RCC 7860 (cell line): ENCODE data around the gene USP4.
"Not testable (repeated sequence)": the region's sequence is repeated elsewhere in the genome, so short reads cannot be mapped to it uniquely, and the experiment has no call there.

Experiments used
- DNase-seq: peaks from one replicate; pipeline ENCODE4 v3.0.0-alpha.2; 2015; ENCODE audit warnings: low spot score
- FAIRE-seq: peaks from 2 replicates; lab custom pipeline; 2012; peaks lifted over from hg19 to GRCh38; lab: Jason Lieb, UNC

Gene USP4

DNA sequence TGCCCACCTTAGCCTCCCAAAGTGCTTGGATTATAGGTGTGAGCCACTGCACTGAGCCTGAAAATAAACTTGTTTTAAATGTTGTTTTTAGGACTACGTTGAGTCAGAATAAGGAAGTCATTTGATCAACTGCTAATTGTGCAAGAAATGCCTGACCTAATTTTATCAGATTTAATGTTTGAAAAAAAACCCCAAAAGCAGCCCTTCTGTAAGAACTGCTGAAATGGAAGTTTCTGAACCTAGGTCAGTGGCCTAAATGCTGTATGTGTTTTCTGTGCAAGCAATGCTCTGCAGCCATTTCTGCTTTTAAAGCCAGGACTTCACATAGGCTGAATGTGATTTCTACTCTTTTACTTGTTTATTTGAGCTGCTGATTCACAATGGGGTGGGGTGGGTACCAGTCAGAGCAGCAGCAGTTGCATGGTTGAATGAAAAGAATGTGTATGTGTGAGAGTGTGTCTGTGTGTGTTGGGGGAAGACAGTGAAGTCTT, 11.7 kb upstream of the USP4 start:
- FAIRE-seq (peak; percentile 69), DNase-seq (peak; percentile 78)

DNA sequence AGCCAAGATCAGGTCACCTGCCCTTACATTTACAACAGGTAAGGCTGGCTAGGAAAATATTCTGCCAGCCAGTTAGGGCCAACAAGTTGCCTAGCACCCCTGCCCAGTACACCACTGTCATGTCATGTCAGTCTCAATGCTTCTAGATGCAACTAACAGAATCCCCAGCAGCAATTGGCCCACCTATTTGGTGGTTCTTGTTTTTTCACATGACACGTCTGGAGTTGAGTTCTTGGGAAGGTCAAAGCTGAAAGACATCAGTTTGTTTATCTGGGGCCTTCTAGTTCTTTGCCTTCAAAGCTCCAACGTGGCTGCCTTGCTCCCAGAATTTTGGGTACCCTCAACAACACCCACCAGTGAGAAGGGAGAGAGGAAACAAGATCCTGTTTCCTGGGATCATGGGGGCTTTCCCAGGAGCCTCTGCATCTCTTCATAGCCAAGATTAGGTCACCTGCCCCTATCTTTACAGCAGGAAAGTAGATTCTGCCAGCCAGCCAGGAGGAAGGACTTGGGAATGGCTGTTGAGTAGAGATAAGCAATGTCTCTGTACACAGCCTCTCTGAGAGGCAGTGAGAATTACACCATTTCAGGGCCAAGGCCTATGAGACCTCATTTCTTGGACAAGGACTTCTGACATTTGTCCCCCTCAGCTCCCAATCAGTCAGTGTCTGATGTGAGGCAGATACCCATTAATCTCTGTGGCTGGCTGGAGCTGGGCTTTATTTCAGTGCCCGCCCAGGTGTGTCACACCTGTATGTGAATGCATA, 9.7 kb upstream of the USP4 start:
- no peak for DNase-seq
- FAIRE-seq = no peak

GRCh38 chr3:49348361-49348760, 8.5 kb upstream of the USP4 start:
- DNase-seq, FAIRE-seq: not testable (repeated sequence)

GRCh38 chr3:49346797-49347251, 7.0 kb upstream of the USP4 start:
- FAIRE-seq = no peak
- peak; percentile 6 for DNase-seq

GRCh38 chr3:49343163-49343562, 3.3 kb upstream of the USP4 start:
- no peak for FAIRE-seq

DNA sequence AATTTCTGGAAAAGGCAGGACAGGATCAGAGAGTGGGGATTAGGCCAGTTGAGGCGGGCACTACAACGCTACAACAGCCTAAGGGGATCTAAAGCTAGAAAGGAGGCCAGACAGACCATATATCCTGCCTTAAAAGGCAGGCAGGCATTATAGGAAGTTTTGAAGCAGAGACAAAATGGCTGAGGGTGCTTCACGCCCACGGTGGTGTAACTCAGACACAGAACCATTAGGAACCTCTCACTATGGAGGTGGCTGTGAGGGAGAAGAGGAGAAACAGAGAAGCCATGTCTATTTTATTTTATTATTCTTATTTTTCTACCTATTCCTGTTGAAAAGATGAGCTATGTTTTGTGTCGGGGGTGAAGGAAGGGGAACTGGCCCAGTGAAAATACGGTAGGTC, 2.1 kb upstream of the USP4 start:
- DNase-seq (no peak), FAIRE-seq (no peak)

More at GRCh38 chr3:49343163-49343562, 3.3 kb upstream of the USP4 start:
- DNase-seq = no peak

DNA sequence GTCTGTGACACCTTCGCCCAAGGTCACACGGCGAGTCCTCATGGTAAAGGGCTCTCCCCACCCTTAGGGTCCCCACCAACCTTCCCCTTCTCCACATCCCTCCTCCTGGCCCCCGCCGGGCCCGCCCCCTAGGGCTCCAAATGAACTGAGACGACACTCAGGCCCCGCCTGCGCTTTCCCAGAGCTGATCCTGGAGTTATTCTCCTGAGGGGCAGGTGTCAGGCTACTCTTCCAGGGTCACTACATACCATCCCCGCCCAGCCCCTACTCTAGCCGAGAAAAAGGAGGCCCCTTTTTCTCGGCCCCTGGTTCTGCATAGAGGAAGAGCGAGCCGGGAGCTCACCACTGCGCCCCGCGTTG, 292 bp downstream of the USP4 start:
- no peak for FAIRE-seq
- no peak for DNase-seq

- no peak for FAIRE-seq
- DNase-seq = no peak
Observed at GRCh38 chr3:49333916-49334633, 5.8 kb downstream of the USP4 start.

GRCh38 chr3:49333091-49333490, 6.8 kb downstream of the USP4 start:
- no peak for DNase-seq
- FAIRE-seq = no peak

GRCh38 chr3:49329186-49329585, 10.7 kb downstream of the USP4 start:
- no peak for DNase-seq
- no peak for FAIRE-seq

- FAIRE-seq, DNase-seq: not testable (repeated sequence)
Observed at GRCh38 chr3:49328350-49328749, 11.5 kb downstream of the USP4 start.

GRCh38 chr3:49327485-49327884, 12.4 kb downstream of the USP4 start:
- FAIRE-seq (no peak), DNase-seq (no peak)

GRCh38 chr3:49324768-49325167, 15.1 kb downstream of the USP4 start:
- DNase-seq (no peak), FAIRE-seq (no peak)

DNA sequence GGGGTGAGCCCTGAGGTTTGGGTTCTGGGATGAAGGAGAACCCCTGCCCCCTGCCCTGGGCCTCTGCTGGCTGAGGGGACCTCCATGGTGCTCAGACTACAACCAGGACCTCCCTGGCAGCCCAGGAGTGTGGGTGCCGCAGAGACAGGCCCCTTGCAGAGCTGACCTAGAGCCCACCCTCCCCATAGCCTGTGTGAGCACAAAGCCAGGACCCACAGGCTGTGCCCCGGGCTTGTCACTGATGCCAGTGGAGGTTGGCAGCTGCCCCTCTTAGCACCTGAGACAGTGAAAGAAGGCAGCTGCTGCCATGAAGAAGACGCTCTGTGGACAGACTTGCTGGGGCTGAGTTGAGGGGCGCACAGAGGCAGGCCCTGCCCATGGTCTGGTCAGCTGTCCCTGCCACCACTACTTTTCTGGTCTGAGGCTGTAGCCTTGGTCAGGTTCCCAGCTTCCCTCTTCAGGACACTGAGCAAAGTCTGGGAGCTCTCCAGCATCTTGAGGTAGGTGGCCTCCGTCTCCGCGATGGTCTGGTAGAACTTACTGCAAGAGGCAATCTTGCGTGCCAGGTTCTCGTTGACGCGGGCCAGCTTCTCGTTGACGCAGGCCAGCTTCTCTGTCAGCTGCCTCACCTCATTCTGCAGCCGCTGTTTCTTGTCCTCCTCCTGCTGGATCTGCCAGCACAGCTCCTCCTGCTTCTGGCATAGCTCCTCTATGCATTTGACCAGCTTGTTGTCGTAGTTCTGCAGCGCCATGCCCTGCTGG, 23.0 kb downstream of the USP4 start:
- FAIRE-seq (no peak), DNase-seq (no peak)

GRCh38 chr3:49313896-49314688, 25.8 kb downstream of the USP4 start:
- DNase-seq = no peak
- no peak for FAIRE-seq

DNA sequence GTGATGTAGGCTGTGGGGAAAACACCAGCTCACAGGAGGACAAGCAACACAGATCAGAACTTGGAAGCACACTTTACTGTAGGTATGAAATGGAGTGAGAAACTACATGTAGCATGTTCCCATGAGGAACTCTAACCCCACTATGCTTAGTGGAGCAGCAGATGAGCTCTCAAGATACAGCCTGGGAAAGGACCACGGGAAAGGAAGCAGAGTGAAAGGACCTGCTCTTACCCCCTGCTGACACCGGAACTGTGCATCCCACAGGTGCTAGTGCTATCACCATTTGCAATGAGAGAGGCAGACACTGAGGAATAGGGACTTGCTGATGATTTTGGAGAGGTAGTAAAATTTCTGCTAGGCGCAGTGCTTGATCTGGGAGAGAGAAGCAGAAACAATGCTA, 28.6 kb downstream of the USP4 start:
- DNase-seq (no peak), FAIRE-seq (no peak)

GRCh38 chr3:49310677-49311076, 29.2 kb downstream of the USP4 start:
- DNase-seq = no peak
- no peak for FAIRE-seq

GRCh38 chr3:49305608-49306007, 34.2 kb downstream of the USP4 start:
- DNase-seq (no peak), FAIRE-seq (no peak)

DNA sequence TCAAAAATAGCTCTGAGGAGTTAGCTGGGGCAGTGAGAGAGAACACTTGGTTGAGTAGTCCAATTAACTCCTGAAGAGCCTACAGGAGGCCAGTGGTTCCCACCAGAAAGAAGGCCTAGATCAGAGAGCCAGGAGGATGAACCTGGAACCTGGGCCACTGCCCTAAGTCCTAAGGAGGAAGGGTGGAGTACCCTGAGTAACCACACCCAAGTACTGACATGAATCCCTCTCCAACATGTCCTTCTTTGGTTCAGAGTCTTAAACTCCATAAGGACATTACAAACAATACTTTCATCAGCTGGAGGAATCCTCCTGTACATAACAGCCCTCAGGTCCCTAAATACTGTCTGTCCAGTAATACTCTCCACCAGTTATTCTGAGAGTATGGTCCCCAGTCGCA, 37.2 kb downstream of the USP4 start:
- FAIRE-seq (no peak), DNase-seq (no peak)

DNA sequence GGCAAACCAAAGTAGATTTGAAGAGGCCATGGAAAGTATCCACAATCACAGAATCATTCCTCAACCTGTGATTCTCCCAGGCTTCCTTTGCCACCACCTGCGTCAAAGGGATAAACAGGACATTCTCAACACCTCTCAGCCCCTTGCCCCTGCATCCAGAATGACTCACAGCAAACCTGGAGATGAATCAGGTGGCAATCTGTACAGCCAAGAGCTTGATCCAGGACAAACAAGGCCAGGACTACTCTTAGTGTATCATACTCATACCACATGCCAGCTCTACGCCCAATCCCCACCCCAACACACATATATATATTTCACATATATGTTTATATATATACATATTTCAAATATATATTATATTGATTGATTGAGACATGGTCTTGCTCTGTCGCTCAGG, 39.3 kb downstream of the USP4 start:
- no peak for FAIRE-seq
- no peak for DNase-seq

DNA sequence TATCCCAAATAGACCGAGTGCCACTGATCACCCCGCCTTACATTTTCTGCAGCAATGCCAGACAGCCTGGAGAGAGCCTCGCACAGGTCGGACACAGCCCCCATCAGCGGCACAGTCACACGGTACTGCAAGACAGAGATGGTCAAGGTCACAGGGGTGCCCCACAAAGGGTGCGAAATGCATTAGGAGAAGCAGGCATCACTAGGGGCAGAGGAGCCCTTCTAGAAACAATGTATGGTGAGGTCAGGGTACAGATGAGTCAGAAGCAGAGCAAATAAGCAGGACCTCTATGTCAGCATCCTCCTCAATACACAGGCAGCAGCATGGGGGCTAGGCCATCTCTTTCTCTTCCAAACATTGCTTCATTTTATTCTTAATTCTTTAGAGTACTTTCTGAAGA, 41.3 kb downstream of the USP4 start:
- FAIRE-seq (no peak), DNase-seq (no peak)
